GM21786 (cell line): ENCODE results near the gene CDK19.

Experiments used
- ATAC-seq: cut with Tn5 transposase; IDR thresholded peaks from one replicate; pipeline ENCODE4 v1.9.1; 2021; ENCODE audit not compliant: unreplicated experiment

Gene CDK19

DNA sequence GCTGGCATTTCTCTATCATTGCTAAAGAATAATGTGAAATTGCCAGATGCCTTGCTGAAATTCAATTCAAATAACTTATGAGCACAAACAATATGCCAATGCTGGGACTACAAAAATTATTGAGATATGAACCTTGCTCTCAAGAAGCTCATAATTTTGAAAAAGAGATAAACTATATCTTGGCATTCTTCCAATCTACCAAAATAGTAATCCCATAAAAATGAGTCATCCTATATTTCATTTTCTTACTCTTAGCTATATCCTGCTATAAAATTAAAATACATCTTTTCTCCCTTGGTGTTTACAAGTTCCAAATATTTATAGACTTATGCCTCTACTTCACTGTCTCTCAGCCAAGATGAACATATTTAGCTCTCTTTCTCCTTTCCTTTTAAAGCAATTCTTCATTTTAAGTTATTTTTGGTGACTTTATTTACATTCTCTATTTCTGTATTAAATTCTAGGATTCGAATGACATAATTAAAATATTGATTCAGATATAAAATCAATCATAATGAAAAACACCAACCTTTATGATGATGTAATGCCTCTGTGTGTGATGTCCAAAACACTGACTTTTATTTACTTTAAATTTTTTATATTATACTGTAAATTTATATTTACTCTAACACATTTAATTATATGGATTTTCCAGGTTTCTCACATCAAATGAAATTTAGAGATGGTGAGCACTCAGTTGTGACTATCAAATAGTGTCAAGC is 152.6 kb downstream of the CDK19 start:
- no peak for ATAC-seq

DNA sequence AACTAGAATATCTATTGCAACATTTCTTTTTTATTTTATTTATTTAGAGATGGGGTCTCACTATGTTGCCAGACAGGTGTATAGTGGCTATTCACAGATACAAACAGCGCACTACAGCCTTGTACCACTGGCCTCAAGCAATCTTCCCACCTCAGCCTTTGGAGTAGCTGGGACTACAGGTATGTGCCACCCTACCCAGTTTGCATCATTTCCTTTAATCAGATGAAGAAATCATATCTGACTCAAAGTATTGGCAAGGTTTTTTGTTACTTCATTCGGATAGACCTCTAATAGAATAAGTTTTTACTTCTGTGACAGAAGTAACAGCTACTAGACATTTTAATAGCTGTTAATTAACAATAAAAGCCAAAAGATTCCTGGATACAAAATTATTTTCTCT is 153.9 kb downstream of the CDK19 start:
- ATAC-seq: no peak

- ATAC-seq: no peak
Observed at GRCh38 chr6:110660066-110660655, 155.1 kb downstream of the CDK19 start.

- no peak for ATAC-seq
Observed at GRCh38 chr6:110658631-110659211, 156.5 kb downstream of the CDK19 start.

DNA sequence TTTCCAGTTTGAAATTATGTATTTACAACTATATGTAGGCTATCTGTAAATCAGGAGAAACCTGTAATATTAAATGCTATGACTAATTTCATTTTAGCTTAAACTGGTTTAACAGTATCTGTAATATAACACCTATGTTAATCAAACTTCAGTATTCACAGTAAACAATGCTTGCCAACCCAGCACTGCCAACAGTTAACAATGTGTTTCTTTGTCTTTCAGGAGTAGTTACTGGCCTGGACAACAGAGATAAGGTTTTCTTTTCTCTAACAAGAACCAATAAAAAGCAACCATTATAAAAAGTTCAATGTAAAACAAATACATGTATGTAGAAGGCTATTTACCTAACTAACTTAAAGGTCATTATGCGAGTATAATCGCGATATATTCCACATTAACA is 158.8 kb downstream of the CDK19 start:
- no peak for ATAC-seq

GRCh38 chr6:110655821-110656220 is 159.4 kb downstream of the CDK19 start:
- no peak for ATAC-seq

GRCh38 chr6:110654096-110654820 is 161.0 kb downstream of the CDK19 start:
- no peak for ATAC-seq

- no peak for ATAC-seq
Observed at GRCh38 chr6:110653381-110653780, 161.9 kb downstream of the CDK19 start.

GRCh38 chr6:110652520-110652919 is 162.7 kb downstream of the CDK19 start:
- ATAC-seq: no peak

DNA sequence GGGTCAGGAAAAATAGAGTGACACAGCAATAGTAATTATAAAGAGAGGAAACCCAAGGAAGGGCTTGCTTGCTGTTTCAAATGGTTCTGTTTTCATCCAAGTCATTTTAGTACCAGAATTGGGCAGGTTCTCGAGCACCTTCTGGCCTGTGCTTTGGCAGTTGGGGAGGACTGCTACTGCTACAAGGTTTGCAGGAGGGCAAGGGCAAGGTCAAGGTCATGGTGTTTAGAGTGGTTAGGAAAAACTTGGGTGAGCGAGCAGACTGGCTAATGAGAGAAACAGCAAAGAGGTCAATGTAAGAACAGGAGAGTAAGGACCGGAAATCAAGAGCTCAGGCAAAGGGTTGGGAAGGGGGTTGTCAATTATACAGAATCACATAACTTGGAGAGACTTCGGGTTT is 164.5 kb downstream of the CDK19 start:
- ATAC-seq: no peak

DNA sequence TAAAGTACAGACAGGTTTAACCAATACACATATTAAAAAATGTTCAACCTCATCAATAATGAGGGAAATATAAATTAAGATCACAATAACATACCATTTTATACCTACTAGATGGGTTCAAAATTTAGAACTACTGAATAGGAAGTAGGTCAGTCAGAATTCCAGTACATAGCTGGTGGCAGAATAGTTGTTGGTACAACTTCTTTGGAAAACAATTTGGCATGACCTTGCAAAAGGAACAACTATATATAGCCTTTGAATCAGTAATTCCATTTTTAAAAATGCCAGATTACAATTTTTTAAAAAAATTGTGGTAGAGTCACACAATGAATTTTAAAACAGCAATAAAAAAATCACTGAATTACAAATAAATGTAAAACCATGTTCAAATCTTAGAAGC is 165.6 kb downstream of the CDK19 start:
- no peak for ATAC-seq

DNA sequence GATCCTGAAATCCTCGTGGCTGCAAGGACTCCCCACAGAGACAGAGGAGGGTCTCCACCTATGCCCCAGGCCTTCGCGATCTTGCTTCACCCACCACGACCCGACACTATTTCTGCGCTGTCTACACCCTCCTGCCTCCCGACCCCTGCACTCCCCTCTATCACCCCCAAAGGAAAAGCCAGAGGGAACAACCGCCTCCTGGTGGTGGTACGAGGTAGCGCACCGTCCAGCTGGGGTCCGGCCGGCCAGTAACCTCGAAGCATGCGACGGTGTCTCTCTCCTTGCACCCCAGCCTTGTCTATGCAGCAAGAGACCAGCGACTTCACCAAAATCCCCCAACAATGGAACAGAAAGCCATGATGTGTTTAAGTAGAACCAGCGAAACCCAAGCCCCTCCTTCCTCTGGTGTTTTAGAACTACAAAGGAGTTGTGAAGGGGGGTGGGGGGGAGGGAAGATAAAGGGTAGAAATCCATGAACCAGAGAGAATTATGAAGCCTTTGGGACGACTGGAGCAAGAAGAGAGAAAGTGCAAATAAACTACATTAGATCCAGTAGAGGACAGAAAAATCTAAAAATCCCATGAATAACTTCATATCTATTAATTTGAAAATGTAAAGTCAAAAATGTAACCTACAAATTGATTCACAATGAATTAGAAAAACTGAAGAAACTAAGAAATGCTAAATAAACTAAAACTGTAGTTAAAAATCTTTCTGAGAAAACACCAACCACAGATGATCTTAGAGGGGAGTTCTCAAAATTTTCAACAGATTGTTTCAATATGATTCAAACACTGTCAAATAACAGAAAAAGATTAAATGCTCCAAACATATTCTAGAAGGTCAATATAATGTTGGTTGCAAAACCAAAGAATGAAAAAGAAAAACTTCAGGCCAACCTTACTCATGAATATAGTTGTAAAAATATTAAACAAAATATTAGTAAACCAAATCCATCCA is 168.0 kb downstream of the CDK19 start:
- ATAC-seq: no peak

DNA sequence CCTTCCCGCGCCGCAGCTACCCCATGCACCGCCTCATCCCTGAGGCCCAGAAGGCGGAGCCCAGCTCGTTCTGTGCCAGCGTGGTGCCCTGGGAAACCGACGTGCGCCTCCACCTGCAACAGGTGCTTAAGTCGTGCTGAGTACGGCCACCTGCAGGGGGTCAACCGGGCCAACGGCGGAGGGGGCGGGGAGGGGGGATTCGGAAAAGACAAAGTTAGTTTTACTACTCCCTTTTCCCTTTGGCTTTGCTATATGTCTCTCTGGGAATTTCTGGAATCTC is 168.9 kb downstream of the CDK19 start:
- ATAC-seq: no peak

DNA sequence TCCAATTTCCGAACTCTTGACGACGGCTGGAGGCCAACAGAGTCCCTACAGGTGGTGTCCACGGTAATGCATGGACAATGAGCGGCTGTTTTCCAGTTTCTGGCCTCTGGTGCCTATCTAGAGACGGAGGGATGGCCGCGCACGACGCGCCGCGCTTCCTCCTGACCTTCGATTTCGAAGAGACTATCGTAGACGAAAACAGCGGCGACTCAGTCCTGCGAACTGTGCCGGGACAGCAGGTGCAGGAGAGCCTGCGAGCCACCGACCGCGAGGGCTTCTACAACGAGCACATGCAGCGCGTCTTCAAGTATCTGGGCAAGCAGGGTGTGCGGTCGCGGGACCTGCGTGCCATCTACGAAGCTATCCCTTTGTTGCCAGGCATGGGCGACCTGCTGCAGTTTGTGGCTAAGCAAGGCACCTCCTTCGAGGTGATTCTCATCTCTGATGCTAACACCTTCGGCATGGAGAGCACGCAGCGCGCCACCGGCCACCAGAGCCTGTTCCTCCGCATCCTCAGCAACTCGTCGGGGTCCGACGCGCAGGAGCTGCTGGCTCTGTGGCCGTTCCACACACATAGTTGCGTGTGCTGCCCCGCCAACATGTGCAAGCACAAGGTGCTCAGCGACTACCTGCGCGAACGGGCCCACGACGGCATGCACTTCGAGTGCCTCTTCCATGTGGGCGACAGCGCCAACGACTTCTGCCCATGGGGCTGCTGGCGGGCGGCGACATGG is 169.4 kb downstream of the CDK19 start:
- ATAC-seq: no peak

- no peak for ATAC-seq
Observed at GRCh38 chr6:110643175-110643574, 172.1 kb downstream of the CDK19 start.

DNA sequence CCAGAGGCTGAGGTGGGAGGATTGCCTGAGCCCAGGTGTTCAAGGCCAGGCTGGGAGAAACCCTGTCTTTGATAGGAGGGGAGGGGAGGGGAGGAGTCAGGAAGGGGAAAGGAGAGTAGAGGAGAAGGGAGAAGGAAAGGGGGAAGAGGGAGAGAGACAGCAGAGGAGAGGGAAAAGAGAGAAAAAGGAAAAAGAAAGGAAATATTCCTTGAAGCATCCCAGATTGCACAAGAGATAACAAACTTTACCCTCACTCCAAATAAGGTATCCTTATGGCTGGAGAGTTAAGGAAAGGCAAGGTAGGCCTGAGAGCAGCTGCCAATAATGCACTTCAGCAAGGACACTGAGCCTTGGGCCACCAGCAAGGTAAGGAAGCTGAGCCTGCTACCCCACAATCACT is 172.6 kb downstream of the CDK19 start:
- ATAC-seq: no peak

GRCh38 chr6:110636781-110637180 is 178.5 kb downstream of the CDK19 start:
- no peak for ATAC-seq

GRCh38 chr6:110635096-110635495 is 180.2 kb downstream of the CDK19 start:
- no peak for ATAC-seq

- no peak for ATAC-seq
Observed at GRCh38 chr6:110633731-110634213, 181.5 kb downstream of the CDK19 start.

DNA sequence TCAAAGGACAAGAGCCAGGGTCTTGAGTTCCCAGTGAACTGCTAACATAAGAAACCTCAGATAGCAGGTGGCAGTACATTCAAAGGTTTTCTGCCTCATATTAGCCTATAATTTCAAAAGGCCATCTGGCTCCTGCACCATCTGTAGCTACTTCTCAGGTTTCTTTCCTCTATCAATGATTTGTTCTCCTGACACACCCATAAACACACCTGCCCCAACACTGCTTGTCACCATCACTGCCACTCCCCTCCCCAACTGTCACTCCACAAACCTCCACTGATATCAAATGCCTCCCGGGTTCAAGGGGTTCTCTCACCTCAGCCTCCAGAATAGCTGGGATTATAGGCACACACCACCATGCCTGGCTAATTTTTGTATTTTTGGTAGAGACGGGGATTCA is 186.1 kb downstream of the CDK19 start:
- no peak for ATAC-seq
